Adrenal gland (tissue), 5 donors: ENCODE results near the gene SCUBE1.

ENCODE experiments used
- CTCF ChIP-seq, 6 experiments: fragments of 450-650 bp in 4 of 6; fragments of 200-600 bp in 2 of 6; sonication (generic) in 1 of 6; IDR thresholded peaks; 1 replicate in 5 of 6; 2 replicates in 1 of 6; pipeline versions ENCODE4 v1.5.1 to v1.8.0; 2016 to 2021; ENCODE audit warnings: antibody characterized with exemption in 6 of 6, mild to moderate bottlenecking in 2 of 6, moderate library complexity in 1 of 6
- POLR2A ChIP-seq, 2 donors: fragments of 450-650 bp; IDR thresholded peaks; one replicate each; pipeline ENCODE4 v1.6.1; 2017; ENCODE audit warnings: antibody characterized with exemption in 2 of 2, mild to moderate bottlenecking in 2 of 2, moderate library complexity in 1 of 2
- donor health status: DM: no; HTN: no; CAD: no.

GRCh38 chr22:43300891-43301676 lies 42.1 kb downstream of the SCUBE1 start:
- TF ChIP-seq CTCF (IDR thresholded peaks at IDR 0.05) (no peak), POLR2A (IDR thresholded peaks at IDR 0.05) (no peak)
